HG03108 (cell line): Measurements from ENCODE around the gene OR10A7.
"Not testable (repeated sequence)": the region's sequence is repeated elsewhere in the genome, so short reads cannot be mapped to it uniquely, and the experiment has no call there.

ENCODE experiments used
- ATAC-seq: cut with Tn5 transposase; IDR thresholded peaks from one replicate; pipeline ENCODE4 v1.9.1; 2021; ENCODE audit warnings: moderate library complexity; ENCODE audit not compliant: unreplicated experiment

OR10A7 gene

GRCh38 chr12:55220725-55221124, at the start of gene OR10A7:
OR10A7 (plus strand) TSS chr12:55221025; CDS start chr12:55221025, 0 bp downstream.
- ATAC-seq: no peak

- ATAC-seq: no peak
Observed at GRCh38 chr12:55171445-55171844, 49.4 kb upstream of the OR10A7 start.

GRCh38 chr12:55171846-55172245, 49.0 kb upstream of the OR10A7 start:
- not testable (repeated sequence) for ATAC-seq

GRCh38 chr12:55172686-55173085, 48.1 kb upstream of the OR10A7 start:
- ATAC-seq: no peak

- no peak for ATAC-seq
Observed at GRCh38 chr12:55173456-55173855, 47.4 kb upstream of the OR10A7 start.

GRCh38 chr12:55188573-55188972, 32.3 kb upstream of the OR10A7 start:
- ATAC-seq: no peak

- ATAC-seq: peak; percentile 50
Observed at GRCh38 chr12:55188974-55189556, 31.8 kb upstream of the OR10A7 start.

GRCh38 chr12:55194382-55194781, 26.4 kb upstream of the OR10A7 start:
- no peak for ATAC-seq

- ATAC-seq: no peak
Observed at GRCh38 chr12:55226523-55226922, 5.7 kb downstream of the OR10A7 start.

- no peak for ATAC-seq
Observed at GRCh38 chr12:55227643-55228042, 6.8 kb downstream of the OR10A7 start.

- no peak for ATAC-seq
Observed at GRCh38 chr12:55244309-55244708, 23.5 kb downstream of the OR10A7 start, which contains the start of gene OR6C74. OR6C74 (plus strand) TSS chr12:55244609; CDS start chr12:55247288, 2,679 bp downstream.

GRCh38 chr12:55246159-55246558, 25.3 kb downstream of the OR10A7 start:
- no peak for ATAC-seq

- no peak for ATAC-seq
Observed at GRCh38 chr12:55250944-55251343, 30.1 kb downstream of the OR10A7 start.

GRCh38 chr12:55253281-55253680, 32.5 kb downstream of the OR10A7 start:
- ATAC-seq: no peak

GRCh38 chr12:55256831-55257230, 36.0 kb downstream of the OR10A7 start:
- no peak for ATAC-seq

GRCh38 chr12:55258303-55258702, 37.5 kb downstream of the OR10A7 start:
- ATAC-seq: no peak
